HG03521 (cell line): ENCODE measurements around the gene GPC6.

Experiments used
- ATAC-seq: cut with Tn5 transposase; IDR thresholded peaks from one replicate; pipeline ENCODE4 v1.9.1; 2021; ENCODE audit warnings: mild to moderate bottlenecking, moderate library complexity; ENCODE audit not compliant: unreplicated experiment

The GPC6 gene

DNA sequence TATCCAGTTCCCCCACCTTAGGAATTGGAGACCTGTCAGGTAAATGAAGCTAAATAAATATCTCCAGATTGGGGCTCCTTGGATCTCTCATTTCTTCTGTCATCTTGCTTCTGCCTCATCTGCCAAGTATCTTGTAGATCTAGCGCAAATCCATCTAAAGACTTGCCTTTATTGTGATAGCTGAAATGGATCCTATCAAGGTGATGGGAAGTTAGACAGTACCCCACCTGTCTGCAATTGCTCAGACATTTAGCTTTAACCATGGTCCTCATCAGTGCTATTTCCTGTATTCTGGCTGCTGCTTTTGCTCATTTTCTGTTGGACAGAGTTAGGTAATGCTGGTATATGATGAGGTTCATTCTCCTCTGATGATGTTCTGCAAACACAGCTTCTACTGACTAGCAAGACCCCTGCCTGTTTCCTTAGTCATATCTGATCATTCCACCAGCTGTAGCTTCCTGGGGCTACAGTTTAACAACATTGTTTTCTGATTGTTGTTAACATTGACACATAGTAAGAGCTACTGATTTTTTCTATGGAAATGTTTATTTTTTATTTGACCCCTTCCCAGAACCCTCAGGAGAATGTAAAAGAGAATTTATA, 912.9 kb downstream of the GPC6 start:
- ATAC-seq, result no peak

DNA sequence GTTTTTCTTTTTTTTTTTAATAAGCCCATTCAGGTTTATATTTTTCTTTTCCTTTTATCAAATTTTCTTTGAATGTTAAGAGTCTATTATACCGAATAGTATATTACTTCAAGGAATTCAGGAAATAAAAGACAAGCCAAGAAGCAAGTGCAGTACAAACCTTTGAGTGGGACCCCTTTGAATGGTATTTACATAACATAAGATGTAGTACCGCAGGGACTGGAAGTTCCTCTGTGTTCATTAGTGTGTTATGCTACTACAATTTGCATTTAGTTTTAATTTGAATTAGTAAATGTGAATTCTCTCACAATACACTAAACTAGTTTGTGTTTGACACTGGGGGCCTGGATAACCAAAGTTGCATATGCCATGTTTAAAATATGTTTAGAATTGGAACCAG, 913.4 kb downstream of the GPC6 start:
- no peak for ATAC-seq

GRCh38 chr13:94140511-94140910, 913.9 kb downstream of the GPC6 start:
- ATAC-seq, result no peak

DNA sequence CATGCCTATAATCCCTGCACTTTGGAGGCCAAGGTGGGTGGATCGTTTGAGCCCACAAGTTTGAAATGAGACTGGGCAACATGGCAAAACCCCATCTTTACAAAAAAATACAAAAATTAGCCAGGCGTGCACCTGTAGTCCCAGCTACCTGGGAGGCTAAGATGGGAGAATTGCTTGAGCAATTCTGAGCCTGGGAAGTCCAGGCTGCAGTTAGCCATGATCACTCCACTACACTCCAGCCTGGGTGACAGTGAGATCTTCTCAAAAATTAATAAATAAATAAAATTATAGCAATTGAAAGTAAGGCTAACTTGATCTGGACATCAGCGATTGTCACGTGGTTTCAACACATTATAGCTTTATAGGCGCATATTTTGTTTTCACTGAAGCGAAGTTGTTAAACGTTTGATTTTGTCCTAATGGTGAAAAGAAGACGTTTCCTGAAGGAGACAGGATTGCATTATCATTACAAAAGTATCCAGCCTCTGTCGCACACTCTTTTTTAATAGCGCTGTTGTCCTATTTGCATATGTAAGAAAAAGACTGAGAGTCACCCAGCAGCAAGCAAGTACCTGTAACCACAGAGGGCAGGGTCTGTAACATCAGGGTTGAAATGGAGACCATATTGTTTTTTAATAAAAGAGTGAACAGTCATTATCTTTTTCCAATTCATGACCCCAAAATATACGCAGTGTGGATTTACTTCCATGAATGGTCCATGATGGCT, 917.2 kb downstream of the GPC6 start:
- no peak for ATAC-seq

- no peak for ATAC-seq
Measured at GRCh38 chr13:94145966-94146365, 919.4 kb downstream of the GPC6 start.

GRCh38 chr13:94153586-94153985, 927.0 kb downstream of the GPC6 start:
- no peak for ATAC-seq

GRCh38 chr13:94154367-94154766, 927.8 kb downstream of the GPC6 start:
- no peak for ATAC-seq

DNA sequence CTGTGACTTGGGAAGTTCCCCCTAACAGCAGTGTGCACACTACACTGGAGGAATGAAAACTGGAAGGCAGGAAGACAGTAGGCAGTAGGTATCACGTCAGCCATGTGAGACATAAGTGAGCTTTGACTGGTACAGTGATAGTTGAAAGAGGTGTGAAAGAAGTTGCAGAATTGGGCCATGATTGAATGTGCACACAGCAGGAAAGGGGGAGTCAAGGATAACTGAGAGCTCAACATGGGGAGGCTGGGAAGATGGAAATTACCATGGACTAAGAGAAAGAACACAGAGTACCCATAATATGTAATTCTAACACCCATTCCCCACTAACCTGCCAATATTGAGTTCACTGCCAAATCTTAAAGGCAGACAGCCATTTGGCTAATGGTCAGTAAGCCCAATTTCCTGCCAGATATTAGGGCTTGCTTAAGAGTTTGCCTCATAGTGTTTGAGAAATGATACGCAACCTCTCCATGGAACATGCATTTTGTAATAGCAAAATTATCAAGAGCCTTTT, 931.2 kb downstream of the GPC6 start:
- no peak for ATAC-seq

DNA sequence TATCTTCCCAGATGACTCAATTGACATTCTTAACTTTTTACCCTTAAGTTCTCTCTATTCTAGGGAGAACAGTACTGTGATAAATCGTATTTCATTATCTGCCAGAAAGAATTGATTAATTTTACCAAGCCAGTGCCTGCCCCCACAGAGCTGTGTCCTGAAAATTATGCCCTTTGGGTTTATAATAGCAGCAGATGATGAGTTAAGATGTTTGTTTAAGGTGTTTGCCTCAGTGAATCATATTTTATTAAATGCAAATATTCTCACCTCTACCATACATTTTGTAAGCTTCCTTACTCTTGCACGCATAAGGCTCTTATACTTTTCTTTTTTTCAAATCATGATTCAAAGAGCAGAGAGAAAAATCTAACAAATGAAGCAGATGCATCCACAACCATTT, 934.3 kb downstream of the GPC6 start:
- no peak for ATAC-seq

- no peak for ATAC-seq
Measured at GRCh38 chr13:94162289-94162688, 935.7 kb downstream of the GPC6 start.

- no peak for ATAC-seq
Measured at GRCh38 chr13:94163535-94163934, 936.9 kb downstream of the GPC6 start.

DNA sequence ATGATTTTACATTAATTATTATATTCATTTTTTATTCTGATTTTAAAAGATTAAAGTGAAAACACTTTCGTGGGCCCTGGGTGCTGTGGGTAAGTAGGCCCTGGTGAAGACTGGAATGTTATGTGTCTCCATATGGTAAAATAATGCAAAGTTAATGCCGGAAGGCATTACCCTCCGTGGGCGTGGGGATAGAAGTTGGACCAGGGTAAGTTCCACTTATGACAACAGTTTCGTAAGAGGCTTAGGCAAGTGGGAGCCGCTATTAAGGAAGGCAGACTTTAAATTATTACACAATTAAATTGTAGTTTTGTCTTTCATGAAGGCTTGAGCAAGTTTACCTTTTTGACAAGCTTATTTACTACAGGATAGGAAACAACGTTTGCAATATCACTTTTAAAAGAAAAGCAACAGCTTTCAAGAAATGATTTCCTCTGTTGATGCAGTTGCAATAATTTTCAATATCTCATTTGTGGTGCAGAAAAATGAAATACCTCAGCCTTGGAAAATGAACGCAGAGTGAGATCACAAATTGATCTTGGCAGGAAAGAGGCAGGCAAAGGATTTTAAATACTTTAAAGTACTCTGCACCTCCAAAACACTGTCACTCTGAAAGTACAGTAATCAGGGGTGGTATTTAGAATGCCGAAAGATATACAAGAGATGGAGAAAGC, 942.3 kb downstream of the GPC6 start:
- no peak for ATAC-seq

DNA sequence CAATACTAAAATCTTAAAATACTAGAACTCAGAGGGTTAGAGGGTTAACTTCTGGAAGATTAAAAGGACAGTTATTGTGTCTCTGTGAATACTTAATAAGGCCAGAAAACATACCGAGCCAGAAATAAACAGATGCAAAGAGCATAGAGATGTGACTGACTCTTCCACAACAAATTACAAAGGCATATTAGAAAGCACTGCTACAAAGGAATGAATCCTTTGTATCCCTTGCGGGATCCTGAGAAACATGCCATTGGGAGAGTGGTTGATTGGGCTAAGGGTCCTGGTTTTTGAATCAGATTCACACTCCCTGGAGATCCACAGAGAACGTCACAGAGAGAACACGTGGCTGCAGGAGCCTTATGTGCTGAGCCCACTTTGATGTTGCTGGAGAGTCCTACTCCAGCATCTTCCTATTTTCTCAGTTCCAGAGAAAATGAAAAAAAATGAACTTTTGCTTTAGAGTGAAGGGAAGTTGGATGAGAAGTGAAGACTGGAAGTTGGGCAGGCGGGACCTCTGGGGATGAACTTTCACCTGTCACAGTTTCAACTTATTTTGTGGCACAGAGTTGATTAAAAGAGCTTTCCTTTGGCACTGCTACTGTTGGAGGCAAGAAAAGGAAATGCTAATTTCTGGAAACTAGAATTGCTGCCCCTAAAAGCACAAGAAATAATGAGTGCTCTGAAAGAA, 943.0 kb downstream of the GPC6 start:
- no peak for ATAC-seq

GRCh38 chr13:94170145-94170571, 943.6 kb downstream of the GPC6 start:
- ATAC-seq, result no peak

GRCh38 chr13:94172416-94172815, 945.8 kb downstream of the GPC6 start:
- no peak for ATAC-seq

GRCh38 chr13:94173312-94173854, 946.8 kb downstream of the GPC6 start:
- no peak for ATAC-seq

- no peak for ATAC-seq
Measured at GRCh38 chr13:94174009-94174408, 947.4 kb downstream of the GPC6 start.

GRCh38 chr13:94175076-94175475, 948.5 kb downstream of the GPC6 start:
- no peak for ATAC-seq

DNA sequence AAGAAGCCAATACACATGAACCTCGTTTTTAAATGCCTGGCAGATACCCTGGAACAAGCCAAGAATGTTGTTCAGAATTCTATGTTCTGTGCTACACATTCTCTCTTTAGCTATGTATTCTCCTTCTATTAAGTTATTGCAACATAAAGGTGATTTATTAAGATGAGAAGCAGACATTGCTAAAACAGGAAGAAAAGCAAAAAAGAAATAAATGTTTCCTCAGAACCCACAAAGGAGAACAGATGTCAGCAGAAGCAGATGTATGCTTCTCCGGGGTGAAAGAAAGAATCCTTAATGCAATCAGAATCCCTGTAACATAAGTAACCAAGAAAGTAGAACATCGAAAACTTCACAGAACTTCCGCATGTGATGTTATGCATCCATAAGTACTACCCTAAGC, 950.0 kb downstream of the GPC6 start:
- ATAC-seq, result no peak

DNA sequence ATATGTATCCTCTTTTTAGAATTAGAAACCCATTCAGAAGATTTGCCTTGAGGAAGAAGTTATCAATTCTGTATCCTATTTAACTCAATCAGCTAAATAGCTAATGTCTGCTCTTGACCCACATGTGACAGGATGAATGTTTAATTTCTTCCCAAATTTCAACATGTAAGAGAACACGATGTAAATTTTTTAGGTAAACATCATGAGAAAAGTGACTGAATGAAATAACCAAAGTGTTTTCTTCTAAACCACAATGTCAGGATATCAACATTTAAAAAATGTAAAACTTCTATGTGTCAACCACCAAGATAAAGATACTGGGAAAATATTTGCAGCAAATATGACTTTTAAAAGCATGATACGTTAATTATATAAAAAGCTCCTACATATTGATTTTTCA, 950.4 kb downstream of the GPC6 start:
- ATAC-seq, result no peak

DNA sequence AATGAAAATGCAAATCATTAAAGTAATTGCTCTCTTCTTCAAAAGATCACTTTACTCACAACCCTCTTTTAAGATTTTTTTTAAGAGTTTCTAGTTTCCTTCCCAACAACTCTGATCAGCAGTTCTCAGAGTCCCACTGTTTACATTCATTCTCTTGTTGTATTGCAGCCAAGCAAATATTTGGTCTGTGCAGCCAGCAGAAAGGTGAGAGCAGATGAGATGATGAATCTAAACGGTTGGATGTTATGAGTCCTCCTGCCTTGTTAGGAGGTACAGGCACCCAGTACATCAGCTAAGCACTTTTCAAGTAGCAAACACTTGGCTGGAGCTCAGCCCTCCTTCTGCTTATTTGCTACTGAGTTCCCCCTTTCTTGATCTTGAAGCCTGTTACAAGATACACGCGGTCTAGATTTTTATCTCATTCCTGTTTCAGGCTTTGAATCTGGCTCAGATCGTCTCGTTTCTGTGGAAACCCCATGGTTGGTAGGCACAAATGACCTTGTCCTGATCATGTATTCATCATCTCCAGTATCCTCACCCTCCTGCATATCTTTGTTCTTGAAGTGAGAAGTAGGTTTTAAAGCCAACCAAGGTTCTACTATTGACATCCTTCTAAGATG, 952.1 kb downstream of the GPC6 start:
- ATAC-seq, result no peak
